ENCODE measurements around the gene DMKN.

The DMKN gene

DNA sequence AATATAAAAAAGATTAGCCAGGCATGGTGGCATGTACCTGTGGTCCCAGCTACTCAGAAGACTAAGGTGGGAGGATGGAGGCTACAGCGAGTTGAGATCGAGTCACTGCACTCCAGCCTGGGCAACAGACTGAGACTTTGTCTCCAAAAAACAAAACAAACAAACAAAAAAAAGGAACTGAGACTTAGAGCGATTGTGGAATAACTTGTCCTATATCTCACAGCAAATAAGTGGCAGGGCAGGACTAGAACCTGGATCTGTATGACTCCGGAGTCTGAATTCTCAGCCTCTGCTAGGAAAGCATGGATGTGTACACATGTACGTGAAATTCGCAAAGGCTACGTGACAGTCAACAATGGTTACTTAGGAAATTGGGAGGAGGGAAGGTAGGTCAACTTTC, 43.3 kb downstream of the DMKN start:
- in situ Hi-C loops (cut with MboI; ENCODE audit: low sequenced_read_pairs) = no loop called here

DNA sequence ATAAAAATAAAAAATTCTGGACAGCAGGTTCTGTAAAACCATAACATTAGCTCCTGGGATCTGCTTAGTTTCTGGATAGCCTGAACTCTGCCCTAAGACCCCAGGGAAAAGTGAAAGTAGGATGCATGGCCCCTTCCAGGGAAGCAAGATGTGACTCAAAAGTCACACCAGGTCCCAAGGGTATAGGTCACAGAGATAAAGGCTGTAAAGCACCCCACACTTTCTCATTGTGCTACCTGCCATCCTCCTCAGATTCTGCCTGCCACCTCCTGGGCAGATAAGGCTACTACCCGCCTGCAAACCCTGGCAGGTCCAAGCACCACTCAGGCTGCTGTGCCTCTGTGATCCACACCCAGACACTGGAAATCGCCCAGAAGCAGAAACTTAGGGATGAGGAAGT, 44.8 kb downstream of the DMKN start:
- in situ Hi-C loops (cut with MboI; ENCODE audit: low sequenced_read_pairs) = loop anchor here (5.0 to 10.0 kb wide), 2 partner anchors 36 to 124 kb away; partner anchors contain the start of gene FFAR1

DNA sequence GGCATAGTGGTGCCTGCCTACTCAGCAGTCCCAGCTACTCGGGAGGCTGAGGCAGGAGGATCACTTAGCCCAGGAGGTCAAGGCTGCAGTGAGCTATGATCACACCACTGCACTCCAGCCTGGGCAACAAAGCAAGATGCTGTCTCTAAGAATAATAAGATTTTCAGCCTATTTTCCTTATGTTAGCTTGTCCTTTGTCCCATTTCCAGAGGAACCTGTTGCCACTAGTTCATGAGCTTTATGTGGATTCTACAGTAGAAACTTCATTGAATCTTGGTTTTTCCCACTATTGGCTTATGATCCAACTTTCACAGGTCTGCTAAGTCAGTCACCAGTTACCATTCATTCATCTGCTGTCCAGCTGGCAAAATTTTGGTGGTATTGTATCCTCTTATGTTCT, 47.2 kb downstream of the DMKN start:
- in situ Hi-C loops (cut with MboI; ENCODE audit: low sequenced_read_pairs) = loop anchor here (5.0 to 10.0 kb wide), 2 partner anchors 34 to 121 kb away; partner anchors contain the start of gene FFAR1

DNA sequence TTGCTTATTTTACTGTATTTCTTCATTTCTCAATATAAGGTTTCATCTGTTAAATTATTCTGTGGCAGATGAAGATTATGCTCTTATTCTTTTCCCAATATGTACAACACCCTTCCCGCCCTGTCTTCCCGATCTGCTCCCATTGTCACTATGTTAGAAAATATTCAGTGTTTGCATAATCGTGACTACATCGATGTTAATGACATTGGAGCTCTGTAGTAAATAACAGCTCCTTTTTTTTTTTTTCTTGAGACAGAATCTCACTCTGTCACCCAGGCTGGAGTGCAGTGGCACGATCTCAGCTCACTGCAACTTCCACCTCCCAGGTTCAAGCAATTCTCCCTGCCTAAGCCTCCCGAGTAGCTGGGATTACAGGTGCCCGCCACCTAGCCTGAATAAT, 50.5 kb downstream of the DMKN start:
- in situ Hi-C loops (cut with MboI; ENCODE audit: low sequenced_read_pairs) = loop anchor here (10.0 kb wide), 1 partner anchor 118 kb away; the partner anchor contains the start of gene FFAR1

DNA sequence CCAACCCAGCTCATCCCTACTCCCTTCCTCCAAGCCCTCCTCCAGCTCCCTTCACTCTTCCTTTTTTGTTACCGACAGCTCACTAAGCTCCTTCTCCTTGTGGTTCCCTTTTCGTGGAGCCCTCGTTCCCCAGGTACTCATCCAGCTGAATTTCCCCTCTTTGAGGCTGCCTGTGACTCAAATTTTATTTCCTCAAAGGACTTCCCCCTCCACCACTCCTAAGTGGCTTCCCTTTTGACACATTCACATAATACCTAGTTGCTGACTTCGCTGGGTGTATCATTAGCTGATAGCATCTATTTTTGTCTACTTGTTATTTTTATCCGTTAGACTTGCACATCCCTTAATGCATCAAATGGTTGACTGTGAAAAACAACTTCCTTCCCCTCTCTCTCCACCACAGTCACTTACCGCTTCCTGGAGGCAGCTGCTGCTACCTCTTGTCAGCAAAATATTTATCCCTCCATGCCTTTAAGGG, 50.9 kb downstream of the DMKN start:
- in situ Hi-C loops (cut with MboI; ENCODE audit: low sequenced_read_pairs) = loop anchor here (10.0 kb wide), 1 partner anchor 118 kb away; the partner anchor contains the start of gene FFAR1

DNA sequence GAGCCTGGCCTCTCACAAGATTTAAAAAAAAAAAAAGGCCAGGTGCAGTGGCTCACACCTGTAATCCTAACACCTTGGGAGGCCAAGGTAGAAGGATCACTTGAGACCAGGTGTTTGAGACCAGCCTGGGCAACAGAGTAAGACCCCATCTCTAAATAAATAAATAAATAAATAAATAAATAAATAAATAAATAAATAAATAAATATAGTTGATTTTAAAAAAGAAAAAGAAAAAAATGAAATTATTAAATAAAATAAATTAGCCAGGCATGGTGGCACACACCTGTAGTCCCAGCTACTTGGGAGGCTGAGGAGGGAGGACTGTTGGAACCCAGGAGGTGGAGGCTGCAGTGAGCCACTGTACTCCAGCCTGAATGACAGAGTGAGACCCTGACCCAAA, 51.7 kb downstream of the DMKN start:
- in situ Hi-C loops (cut with MboI; ENCODE audit: low sequenced_read_pairs) = loop anchor here (10.0 kb wide), 1 partner anchor 117 kb away; the partner anchor contains the start of gene FFAR1

DNA sequence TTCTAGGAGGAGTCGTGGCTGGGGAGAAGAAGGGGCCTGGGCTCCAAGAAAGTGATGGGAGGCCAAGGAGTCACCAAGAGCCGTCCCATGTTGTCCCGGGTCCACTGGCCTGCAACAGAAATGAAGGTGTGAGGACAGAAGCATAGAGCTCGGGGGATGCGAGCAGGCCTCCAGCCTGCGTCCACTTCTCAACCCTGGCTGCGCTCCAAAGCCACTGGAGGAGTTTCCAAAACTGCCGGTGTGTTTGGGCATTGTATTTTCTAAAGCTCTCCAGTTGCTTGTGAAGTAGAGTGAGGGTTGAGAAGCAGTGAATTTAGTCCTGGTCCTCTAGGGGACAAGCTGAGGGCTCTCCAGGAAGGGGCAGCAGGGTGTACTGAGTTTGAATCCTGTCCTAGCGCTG, 52.4 kb downstream of the DMKN start:
- in situ Hi-C loops (cut with MboI; ENCODE audit: low sequenced_read_pairs) = loop anchor here (10.0 kb wide), 1 partner anchor 116 kb away; the partner anchor contains the start of gene FFAR1

DNA sequence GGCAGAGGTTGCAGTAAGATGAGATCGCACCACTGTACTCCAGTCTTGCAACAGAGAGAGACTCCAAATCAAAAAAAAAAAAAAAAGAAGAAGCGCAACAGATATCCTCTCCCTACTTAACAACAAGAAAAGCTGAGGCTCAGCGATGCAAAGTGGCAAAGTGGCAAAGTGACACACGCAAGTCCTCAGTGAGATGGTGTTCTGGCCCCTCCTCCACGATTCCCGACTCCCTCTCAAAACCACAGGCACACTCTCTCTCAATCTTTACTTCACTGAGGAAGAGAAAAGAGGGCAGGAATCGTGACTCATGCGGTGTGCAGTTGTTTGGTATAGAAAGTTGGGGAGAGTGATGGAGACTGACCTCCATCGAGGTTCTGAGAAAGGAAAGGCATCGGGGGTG, 52.8 kb downstream of the DMKN start:
- in situ Hi-C loops (cut with MboI; ENCODE audit: low sequenced_read_pairs) = loop anchor here (10.0 kb wide), 1 partner anchor 116 kb away; the partner anchor contains the start of gene FFAR1

DNA sequence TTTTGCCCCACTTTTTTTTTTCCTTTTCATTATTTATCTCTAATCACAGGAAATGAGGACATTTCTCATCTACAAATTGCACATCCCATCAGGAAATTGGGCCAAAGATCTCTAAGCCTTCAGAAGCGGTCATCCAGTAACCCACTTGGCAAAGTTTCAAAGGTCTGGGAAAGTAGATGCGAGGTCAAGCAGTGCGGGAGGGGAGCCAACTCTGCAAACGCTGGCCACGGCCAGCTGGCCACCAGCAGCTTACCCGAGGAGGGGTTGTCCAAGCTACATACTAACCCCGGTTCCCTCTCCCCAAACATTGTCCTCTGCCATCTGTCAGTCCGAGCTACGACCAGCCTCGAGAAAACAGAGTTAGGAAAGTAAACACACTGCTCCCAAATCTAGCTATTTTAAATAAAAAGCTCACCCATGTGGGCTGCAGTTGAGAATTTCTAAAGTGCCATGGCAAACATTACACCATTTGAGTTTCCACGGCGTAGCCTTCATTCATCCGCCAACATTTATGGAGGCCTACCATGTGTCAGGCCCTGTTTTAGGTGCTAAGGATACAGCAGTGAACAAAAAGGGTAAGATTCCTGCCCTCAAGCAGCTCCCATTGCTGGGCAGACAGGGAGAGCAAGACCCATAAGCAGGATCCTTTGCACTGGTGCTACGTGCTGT, 53.9 kb downstream of the DMKN start:
- in situ Hi-C loops (cut with MboI; ENCODE audit: low sequenced_read_pairs) = loop anchor here (10.0 kb wide), 1 partner anchor 115 kb away; the partner anchor contains the start of gene FFAR1

DNA sequence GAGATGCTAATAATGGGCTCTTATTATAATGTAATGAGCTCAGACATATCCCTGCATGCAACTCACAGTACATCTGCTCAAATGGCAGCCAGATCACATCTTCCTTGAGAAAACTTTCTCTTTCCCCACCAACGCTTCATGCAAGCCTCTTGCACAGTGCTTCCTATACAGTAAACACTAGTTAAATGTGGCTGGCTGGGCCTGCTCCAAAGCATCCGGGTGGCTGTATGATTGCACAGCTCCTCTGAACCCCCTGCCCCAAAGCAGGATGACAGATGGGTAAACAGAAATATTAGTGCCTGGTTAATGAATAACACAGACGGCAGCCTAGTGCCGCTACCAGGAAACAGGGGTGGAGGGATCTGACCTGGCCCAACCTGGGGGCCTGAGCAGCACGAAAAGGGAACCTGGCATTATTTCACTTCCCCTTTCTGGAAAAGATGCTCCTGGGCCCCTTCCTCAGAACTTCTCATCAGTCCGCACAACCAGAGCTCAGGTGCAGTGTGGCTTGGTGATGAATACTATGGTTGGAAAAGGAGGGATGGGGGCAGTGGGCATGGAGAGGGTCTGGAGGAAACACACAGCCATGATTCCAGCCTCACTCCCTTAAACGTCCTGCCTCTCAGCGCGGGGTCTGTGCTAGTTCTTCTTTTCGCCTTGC, 54.6 kb downstream of the DMKN start:
- in situ Hi-C loops (cut with MboI; ENCODE audit: low sequenced_read_pairs) = no loop called here

DNA sequence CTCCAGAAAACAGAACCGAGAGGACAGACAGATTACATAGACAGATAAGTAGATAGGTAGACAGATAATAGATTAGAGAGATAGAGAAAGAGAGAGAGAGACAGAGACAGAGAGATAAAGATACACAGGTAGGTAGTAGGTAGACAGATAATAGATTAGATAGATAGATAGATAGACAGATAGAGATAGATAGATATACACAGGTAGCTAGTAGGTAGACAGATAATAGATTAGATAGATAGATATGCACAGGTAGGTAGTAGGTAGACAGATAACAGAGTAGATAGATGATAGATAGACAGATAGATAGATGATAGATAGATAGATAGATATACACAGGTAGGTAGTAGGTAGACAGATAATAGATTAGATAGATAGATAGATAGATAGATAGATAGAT, 55.3 kb downstream of the DMKN start:
- in situ Hi-C loops (cut with MboI; ENCODE audit: low sequenced_read_pairs) = no loop called here

DNA sequence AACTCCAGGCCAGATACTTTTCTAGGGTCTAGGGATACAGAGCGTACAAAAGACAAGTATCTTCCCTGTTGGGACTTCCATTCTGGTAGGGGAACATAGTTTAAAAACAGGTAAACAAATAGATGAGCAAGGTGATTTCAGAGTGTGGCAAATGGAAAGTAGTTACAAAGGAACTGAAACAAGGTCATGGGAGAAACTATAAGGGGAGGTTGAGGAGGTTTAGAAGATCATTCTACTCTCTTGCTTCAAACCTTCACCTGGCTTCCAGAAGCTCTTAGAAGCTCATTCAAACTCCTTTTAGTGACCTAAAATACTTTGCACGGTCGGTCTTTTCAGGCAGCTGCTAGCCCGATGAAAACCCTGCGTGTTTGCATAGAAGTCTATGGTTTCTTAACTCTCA, 56.3 kb downstream of the DMKN start:
- in situ Hi-C loops (cut with MboI; ENCODE audit: low sequenced_read_pairs) = no loop called here

DNA sequence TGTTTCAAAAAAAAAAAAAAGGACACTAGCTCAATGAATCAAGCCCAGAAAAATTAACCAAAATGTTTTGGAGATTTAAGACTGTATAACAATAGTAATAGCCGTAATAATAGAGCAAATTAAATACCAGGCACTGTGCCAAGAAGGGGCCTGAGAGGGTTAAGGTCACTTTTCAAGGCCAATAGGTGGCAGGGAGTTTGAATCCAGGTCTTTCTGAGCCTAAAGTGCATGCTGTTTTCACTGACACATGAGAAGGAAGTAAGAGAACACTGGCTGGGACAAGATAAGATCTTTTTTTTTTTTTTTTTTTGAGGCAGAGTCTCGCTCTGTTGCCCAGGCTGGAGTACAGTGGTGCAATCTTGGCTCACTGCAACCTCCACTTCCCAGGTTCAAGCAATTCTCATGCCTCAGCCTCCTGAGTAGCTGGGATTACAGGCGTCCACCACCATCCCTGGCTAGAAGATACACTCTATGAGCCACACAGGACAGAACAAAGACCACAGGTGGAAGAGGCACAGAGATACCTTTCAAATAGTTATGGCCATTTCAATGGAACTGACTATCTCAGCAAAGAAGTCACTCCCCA, 57.7 kb downstream of the DMKN start:
- in situ Hi-C loops (cut with MboI; ENCODE audit: low sequenced_read_pairs) = no loop called here

DNA sequence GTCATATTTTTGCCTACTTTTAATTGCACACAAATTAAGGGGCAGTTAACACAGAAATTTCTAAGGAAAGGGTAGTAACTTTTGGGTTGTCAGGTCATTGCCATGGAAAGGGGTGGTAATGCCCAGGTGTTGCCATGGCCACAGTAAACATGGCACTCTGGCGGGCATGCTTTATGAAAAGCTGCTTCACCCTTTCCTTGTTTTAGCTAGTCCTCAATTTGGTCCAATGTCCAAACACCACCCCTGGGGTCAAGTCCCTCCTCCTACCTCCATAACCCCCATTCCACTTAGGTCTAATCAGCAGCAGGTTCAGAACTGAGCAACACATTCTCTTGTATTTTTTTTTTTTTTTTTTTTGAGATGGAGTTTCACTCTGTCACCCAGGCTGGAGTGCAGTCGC, 58.8 kb downstream of the DMKN start:
- in situ Hi-C loops (cut with MboI; ENCODE audit: low sequenced_read_pairs) = no loop called here

DNA sequence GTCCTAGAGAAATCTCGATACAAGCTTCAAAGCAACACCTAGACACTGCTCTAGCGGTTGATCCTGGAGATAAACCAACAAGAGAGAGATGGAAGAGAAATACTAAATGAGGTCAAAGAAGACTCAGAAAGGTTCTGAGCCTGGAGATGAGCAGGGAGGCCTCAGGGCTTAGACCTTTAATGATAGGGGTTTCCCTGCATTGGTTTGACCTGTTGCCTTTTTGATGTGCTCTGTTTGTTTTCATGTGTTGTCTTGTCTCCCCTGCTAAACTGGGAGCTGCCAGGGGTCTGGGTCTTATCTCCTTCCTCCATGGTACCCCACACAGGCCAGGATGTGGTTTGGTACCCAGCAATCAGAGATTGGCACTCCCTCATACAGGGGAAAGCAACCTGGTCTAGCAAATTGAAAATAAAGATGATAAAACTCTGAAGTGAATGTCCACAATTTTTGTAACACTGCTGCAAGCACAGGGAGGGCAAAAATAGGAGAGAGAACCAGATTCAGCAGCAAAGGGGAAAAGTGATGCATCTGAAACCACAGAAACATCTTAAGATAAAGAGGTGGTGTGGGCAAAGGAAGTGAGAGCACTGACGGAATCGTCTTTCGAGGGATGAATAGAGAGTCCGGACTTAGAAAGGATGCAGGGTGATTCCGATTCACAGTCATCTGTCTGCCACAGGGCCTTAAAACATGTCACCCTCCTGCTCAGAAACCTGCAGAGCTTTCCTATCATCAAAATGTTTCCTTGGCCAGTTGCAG, 61.9 kb downstream of the DMKN start:
- in situ Hi-C loops (cut with MboI; ENCODE audit: low sequenced_read_pairs) = no loop called here

DNA sequence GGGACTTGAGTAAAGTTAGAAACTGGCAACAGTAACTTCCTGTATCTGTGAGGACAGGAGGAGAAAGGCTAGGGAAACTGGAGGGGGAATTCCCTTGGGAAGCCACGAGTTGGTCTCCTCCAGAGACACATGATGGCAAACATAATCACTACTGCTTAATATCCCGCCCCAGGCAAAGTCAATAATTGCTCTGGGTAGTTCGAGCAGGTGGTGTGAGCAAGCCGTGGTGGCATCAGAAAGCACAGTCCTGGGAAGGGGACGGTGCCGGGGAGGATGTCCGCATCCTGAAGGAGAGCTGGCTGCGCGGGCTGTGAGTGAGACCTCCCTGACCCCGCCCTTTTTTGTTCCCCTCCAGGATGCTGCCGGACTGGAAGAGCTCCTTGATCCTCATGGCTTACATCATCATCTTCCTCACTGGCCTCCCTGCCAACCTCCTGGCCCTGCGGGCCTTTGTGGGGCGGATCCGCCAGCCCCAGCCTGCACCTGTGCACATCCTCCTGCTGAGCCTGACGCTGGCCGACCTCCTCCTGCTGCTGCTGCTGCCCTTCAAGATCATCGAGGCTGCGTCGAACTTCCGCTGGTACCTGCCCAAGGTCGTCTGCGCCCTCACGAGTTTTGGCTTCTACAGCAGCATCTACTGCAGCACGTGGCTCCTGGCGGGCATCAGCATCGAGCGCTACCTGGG, 63.9 kb downstream of the DMKN start:
- in situ Hi-C loops (cut with MboI; ENCODE audit: low sequenced_read_pairs) = no loop called here

DNA sequence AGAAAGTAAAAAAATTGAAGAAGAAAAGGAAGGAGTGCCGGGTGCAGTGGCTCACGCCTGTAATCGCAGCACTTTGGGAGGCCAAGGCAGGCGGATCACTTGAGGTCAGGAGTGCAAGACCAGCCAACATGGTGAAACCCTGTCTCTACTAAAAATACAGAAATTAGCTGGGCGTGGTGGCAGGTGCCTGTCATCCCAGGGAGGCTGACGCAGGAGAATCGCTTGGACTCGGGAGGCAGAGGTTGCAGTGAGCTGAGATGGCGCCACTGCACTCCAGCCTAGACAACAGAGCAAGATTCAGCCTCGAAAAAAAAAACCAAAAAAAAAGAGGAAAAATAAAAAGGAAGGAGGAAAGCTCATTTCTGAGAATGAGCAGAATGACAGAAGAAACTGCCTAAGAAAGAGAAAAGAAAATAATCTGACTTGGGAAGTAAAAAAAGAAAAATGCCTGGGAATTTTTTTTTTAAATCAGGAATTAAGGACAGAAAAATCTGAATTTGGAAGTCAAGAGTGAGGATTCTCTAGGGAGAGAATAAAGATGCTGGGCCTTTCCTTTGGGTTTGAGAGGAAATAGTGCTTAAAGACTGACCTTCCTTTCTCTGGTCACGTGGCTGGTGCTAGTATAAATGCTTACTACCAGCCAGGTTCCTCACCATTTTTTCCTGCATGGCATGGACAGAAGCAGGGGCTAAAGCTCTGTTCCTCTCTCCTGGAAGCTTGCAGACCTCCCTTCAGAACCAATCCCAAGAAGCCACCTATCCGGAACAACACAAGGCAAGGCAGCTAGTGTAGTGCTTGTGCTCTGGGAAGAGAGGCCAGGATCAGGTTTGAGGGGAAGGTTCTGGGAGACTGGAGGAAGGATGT, 65.6 kb downstream of the DMKN start, which contains the start of gene FFAR2:
Gene FFAR2, plus strand, starts transcription at position 652 of the 864 bp plus-strand sequence. CDS start 1,458 bp downstream, outside the sequence.
- in situ Hi-C loops (cut with MboI; ENCODE audit: low sequenced_read_pairs) = no loop called here

Measured in HL-60/S4 (cell line).